ENCODE measurements around the gene PCID2. TPM values are rescaled to one million over a fixed set of nuclear protein-coding genes. Genes with fewer than 3 reads are reported as not detected.

The PCID2 gene
- polyA plus RNA-seq, 1 donor from 2014 or later, result 46.0 TPM

- peak overlapping the region in 2 of 3 donors; percentile 65 to 90 for H3K27ac Mint-ChIP-seq
- peaks cover 5 to 8% (median 6%) of the 10 kb centered on the region in 3 donors for H3K4me1 Mint-ChIP-seq
- peaks cover 0 to 6% (median 5%) of the 10 kb centered on the region in 3 donors for H3K9me3 Mint-ChIP-seq
- peak overlapping the region in 1 of 4 donors; percentile 68 for H3K4me3 Mint-ChIP-seq
- peaks cover 16% of the 10 kb centered on the region for H3K27me3 Mint-ChIP-seq
- H3K36me3 Mint-ChIP-seq, result peaks cover 4% of the 10 kb centered on the region
These were observed 51.1 kb downstream of the PCID2 start for GRCh38 chr13:113157206-113157928.

GRCh38 chr13:113155982-113156655 is 52.4 kb downstream of the PCID2 start:
- Mint-ChIP-seq H3K36me3 (peaks cover 4% of the 10 kb centered on the region), H3K4me3 (peak overlapping the region in 1 of 4 donors; percentile 61), H3K4me1 (peaks cover 5 to 12% (median 10%) of the 10 kb centered on the region in 3 donors), H3K27ac (peak overlapping the region in 1 of 3 donors; percentile 90), H3K27me3 (peaks cover 14% of the 10 kb centered on the region), H3K9me3 (peaks cover 0 to 6% (median 5%) of the 10 kb centered on the region in 3 donors)

- Mint-ChIP-seq H3K4me1 (peaks cover 5 to 12% (median 10%) of the 10 kb centered on the region in 3 donors), H3K27ac (peak overlapping the region; percentile 7 to 90 (median 76)), H3K4me3 (peak overlapping the region in 2 of 4 donors; percentile 61 to 94), H3K27me3 (peaks cover 14% of the 10 kb centered on the region), H3K36me3 (peaks cover 4% of the 10 kb centered on the region), H3K9me3 (peaks cover 0 to 6% (median 5%) of the 10 kb centered on the region in 3 donors)
These were observed 53.3 kb downstream of the PCID2 start for GRCh38 chr13:113155201-113155600.

- Mint-ChIP-seq H3K27ac (peak overlapping the region; percentile 90 to 96 (median 93)), H3K4me3 (peak overlapping the region; percentile 78 to 94 (median 91)), H3K36me3 (peaks cover 4% of the 10 kb centered on the region), H3K27me3 (peaks cover 15% of the 10 kb centered on the region), H3K9me3 (peaks cover 0 to 6% (median 5%) of the 10 kb centered on the region in 3 donors), H3K4me1 (peaks cover 5 to 12% (median 10%) of the 10 kb centered on the region in 3 donors)
These were observed 54.4 kb downstream of the PCID2 start for GRCh38 chr13:113153810-113154748.

GRCh38 chr13:113152984-113153809 is 55.3 kb downstream of the PCID2 start:
- Mint-ChIP-seq H3K9me3 (peaks cover 0 to 6% (median 5%) of the 10 kb centered on the region in 3 donors), H3K27me3 (peaks cover 12% of the 10 kb centered on the region), H3K4me3 (peak overlapping the region; percentile 81 to 94 (median 91)), H3K36me3 (peaks cover 4% of the 10 kb centered on the region), H3K27ac (peak overlapping the region; percentile 80 to 96 (median 92)), H3K4me1 (peaks cover 5 to 12% (median 10%) of the 10 kb centered on the region in 3 donors)

- H3K4me1 Mint-ChIP-seq, result peaks cover 4 to 12% (median 10%) of the 10 kb centered on the region in 3 donors
- H3K4me3 Mint-ChIP-seq, result peak overlapping the region; percentile 75 to 89 (median 83)
- H3K36me3 Mint-ChIP-seq, result peaks cover 4% of the 10 kb centered on the region
- H3K9me3 Mint-ChIP-seq, result peaks cover 0 to 6% (median 5%) of the 10 kb centered on the region in 3 donors
- H3K27ac Mint-ChIP-seq, result peak overlapping the region; percentile 80 to 96 (median 92)
- peaks cover 11% of the 10 kb centered on the region for H3K27me3 Mint-ChIP-seq
These were observed 55.8 kb downstream of the PCID2 start for GRCh38 chr13:113152691-113152983.

- peaks cover 5% of the 10 kb centered on the region for H3K27me3 Mint-ChIP-seq
- H3K4me3 Mint-ChIP-seq, result peak overlapping the region; percentile 57 to 89 (median 80)
- H3K36me3 Mint-ChIP-seq, result peaks cover 4% of the 10 kb centered on the region
- peak overlapping the region; percentile 80 to 96 (median 92) for H3K27ac Mint-ChIP-seq
- H3K9me3 Mint-ChIP-seq, result peaks cover 0 to 5% (median 4%) of the 10 kb centered on the region in 3 donors
- peaks cover 0 to 12% (median 10%) of the 10 kb centered on the region in 3 donors for H3K4me1 Mint-ChIP-seq
These were observed 56.5 kb downstream of the PCID2 start for GRCh38 chr13:113151745-113152690.

- peak overlapping the region in 1 of 3 donors; percentile 88 for H3K27ac Mint-ChIP-seq
- peak overlapping the region in 2 of 4 donors; percentile 32 to 63 for H3K4me3 Mint-ChIP-seq
- peaks cover 4% of the 10 kb centered on the region for H3K36me3 Mint-ChIP-seq
- peaks cover 0 to 4% (median 4%) of the 10 kb centered on the region in 3 donors for H3K9me3 Mint-ChIP-seq
- peaks cover 5% of the 10 kb centered on the region for H3K27me3 Mint-ChIP-seq
- peaks cover 0 to 12% (median 10%) of the 10 kb centered on the region in 3 donors for H3K4me1 Mint-ChIP-seq
These were observed 57.7 kb downstream of the PCID2 start for GRCh38 chr13:113150550-113151365.

GRCh38 chr13:113149711-113150549 is 58.5 kb downstream of the PCID2 start:
- no peak overlapping the region for H3K27ac Mint-ChIP-seq
- H3K4me1 Mint-ChIP-seq, result peaks cover 4 to 12% (median 9%) of the 10 kb centered on the region in 3 donors
- H3K9me3 Mint-ChIP-seq, result peaks cover 0 to 4% (median 2%) of the 10 kb centered on the region in 3 donors
- H3K27me3 Mint-ChIP-seq, result peaks cover 5% of the 10 kb centered on the region
- H3K4me3 Mint-ChIP-seq, result peak overlapping the region in 2 of 4 donors; percentile 8 to 40
- no peaks in the 10 kb centered on the region for H3K36me3 Mint-ChIP-seq

- Mint-ChIP-seq H3K27ac (no peak overlapping the region), H3K9me3 (peaks cover 0 to 4% (median 2%) of the 10 kb centered on the region in 3 donors), H3K36me3 (no peaks in the 10 kb centered on the region), H3K27me3 (peaks cover 5% of the 10 kb centered on the region), H3K4me3 (no peak overlapping the region), H3K4me1 (peaks cover 4 to 10% (median 7%) of the 10 kb centered on the region in 3 donors)
These were observed 59.4 kb downstream of the PCID2 start for GRCh38 chr13:113148940-113149503.

- no peak overlapping the region for H3K4me3 Mint-ChIP-seq
- no peaks in the 10 kb centered on the region for H3K36me3 Mint-ChIP-seq
- H3K9me3 Mint-ChIP-seq, result peaks cover 0 to 4% (median 2%) of the 10 kb centered on the region in 3 donors
- no peak overlapping the region for H3K27ac Mint-ChIP-seq
- peaks cover 5% of the 10 kb centered on the region for H3K27me3 Mint-ChIP-seq
- peaks cover 4 to 8% (median 7%) of the 10 kb centered on the region in 3 donors for H3K4me1 Mint-ChIP-seq
These were observed 60.1 kb downstream of the PCID2 start for GRCh38 chr13:113148407-113148806.

Measured in IgD-negative memory B cell (primary cell).